ENCODE measurements around the gene YIPF1. TPM values are rescaled to one million over a fixed set of nuclear protein-coding genes. Genes with fewer than 3 reads are reported as not detected.
A peak's percentile ranks its signal among the peaks of the same experiment; 100 is the strongest.

YIPF1 gene
- total and polyA plus RNA-seq, 2 experiments from 2014 or later, result 27.7 to 34.0 TPM

GRCh38 chr1:53896635-53897229, 7.1 kb upstream of the YIPF1 start:
- Histone ChIP-seq H3K4me1 (ENCODE audit: insufficient read depth) (peaks cover 31% of the 10 kb centered on the region), H3K4me2 (no peak overlapping the region), H3K27me3 (no peaks in the 10 kb centered on the region), H3K4me3 (no peak overlapping the region), H3K9me2 (replicated peaks; ENCODE audit: insufficient read depth) (no peaks in the 10 kb centered on the region), H3K9me3 (ENCODE audit: low read depth) (no peaks in the 10 kb centered on the region), H3K79me2 (no peaks in the 10 kb centered on the region), H3K27ac (peak overlapping the region; percentile 17), H4K20me1 (ENCODE audit: insufficient read depth, poor library complexity, severe bottlenecking) (no peaks in the 10 kb centered on the region), H3K36me3 (replicated peaks; ENCODE audit: insufficient read depth, low read depth) (no peaks in the 10 kb centered on the region), H2AFZ (no peak overlapping the region)
- DNase-seq (ENCODE audit: low spot score), result peak; percentile 36
- 42% methylated on average over 2 of the region's 2 CpGs for WGBS (ENCODE audit: low lambda C conversion rate, missing lambda C conversion rate)
- TF ChIP-seq, protein P1, sequence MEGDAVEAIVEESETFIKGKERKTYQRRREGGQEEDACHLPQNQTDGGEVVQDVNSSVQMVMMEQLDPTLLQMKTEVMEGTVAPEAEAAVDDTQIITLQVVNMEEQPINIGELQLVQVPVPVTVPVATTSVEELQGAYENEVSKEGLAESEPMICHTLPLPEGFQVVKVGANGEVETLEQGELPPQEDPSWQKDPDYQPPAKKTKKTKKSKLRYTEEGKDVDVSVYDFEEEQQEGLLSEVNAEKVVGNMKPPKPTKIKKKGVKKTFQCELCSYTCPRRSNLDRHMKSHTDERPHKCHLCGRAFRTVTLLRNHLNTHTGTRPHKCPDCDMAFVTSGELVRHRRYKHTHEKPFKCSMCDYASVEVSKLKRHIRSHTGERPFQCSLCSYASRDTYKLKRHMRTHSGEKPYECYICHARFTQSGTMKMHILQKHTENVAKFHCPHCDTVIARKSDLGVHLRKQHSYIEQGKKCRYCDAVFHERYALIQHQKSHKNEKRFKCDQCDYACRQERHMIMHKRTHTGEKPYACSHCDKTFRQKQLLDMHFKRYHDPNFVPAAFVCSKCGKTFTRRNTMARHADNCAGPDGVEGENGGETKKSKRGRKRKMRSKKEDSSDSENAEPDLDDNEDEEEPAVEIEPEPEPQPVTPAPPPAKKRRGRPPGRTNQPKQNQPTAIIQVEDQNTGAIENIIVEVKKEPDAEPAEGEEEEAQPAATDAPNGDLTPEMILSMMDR (IDR thresholded peaks at IDR 0.05; ENCODE audit: poor library complexity), result no peak
- TF ChIP-seq EZH2phosphoT487 (IDR thresholded peaks at IDR 0.05; ENCODE audit: low read depth, severe bottlenecking, unreplicated experiment), result no peak
- TF ChIP-seq EZH2 (IDR thresholded peaks at IDR 0.05; ENCODE audit: borderline replicate concordance), result no peak

DNA sequence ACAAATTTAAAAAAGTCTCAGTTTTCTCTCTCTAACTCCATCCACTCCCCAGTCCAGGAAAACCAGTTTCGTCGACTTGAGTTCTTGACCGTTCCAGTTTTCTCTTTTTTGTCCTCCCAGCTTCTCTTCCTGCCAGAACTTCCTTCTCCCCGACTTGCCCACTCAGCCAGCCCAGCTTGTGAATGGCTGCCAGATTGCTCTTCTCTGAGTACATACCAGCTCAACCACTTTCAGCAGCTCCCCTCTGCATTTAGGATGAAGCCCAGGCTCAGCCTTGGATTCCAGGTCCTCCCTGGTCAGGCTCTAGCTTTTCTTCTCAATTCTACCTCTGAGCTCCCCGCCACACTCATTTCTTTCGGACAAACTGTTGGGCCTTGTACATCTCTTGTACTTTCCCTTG, 5.8 kb upstream of the YIPF1 start:
- peaks cover 32% of the 10 kb centered on the region for H3K4me1 ChIP-seq (ENCODE audit: insufficient read depth)
- no peak overlapping the region for H2AFZ ChIP-seq
- no peaks in the 10 kb centered on the region for H3K27me3 ChIP-seq
- H3K79me2 ChIP-seq, result no peaks in the 10 kb centered on the region
- H4K20me1 ChIP-seq (ENCODE audit: insufficient read depth, poor library complexity, severe bottlenecking), result no peaks in the 10 kb centered on the region
- no peak overlapping the region for H3K4me2 ChIP-seq
- no peak overlapping the region for H3K4me3 ChIP-seq
- no peaks in the 10 kb centered on the region for H3K9me2 ChIP-seq (replicated peaks; ENCODE audit: insufficient read depth)
- H3K27ac ChIP-seq, result no peak overlapping the region
- no peaks in the 10 kb centered on the region for H3K36me3 ChIP-seq (replicated peaks; ENCODE audit: insufficient read depth, low read depth)
- no peak for DNase-seq (ENCODE audit: low spot score)
- H3K9me3 ChIP-seq (ENCODE audit: low read depth), result no peaks in the 10 kb centered on the region
- WGBS (ENCODE audit: low lambda C conversion rate, missing lambda C conversion rate), result 85% methylated on average over 6 of the region's 6 CpGs
- no peak for TF ChIP-seq EZH2phosphoT487 (IDR thresholded peaks at IDR 0.05; ENCODE audit: low read depth, severe bottlenecking, unreplicated experiment)
- TF ChIP-seq, protein P1 (IDR thresholded peaks at IDR 0.05; ENCODE audit: poor library complexity), result no peak
- TF ChIP-seq EZH2 (IDR thresholded peaks at IDR 0.05; ENCODE audit: borderline replicate concordance), result no peak

DNA sequence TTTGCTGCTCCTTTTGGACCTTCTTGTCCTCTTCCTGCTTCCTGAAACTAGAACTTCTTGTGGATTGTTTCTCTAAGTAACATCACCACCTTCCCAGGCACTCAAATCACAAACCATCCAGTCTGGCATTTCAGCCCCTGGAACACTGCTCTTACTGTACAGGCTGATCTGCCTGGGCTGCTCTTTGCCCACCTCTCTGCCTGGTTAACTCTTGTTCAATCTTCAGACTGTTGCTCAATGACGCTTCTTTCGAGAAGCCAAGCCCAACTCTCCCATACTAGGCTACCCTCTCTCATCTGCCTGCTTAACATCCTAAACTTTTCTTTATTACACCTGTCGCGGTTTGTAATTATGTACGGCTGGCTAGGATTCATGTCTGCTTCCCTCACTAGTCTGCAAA, 5.0 kb upstream of the YIPF1 start:
- H3K27ac ChIP-seq, result no peak overlapping the region
- peak overlapping the region; percentile 50 for H3K4me2 ChIP-seq
- H3K79me2 ChIP-seq, result no peaks in the 10 kb centered on the region
- TF ChIP-seq EZH2 (IDR thresholded peaks at IDR 0.05; ENCODE audit: borderline replicate concordance), result no peak
- TF ChIP-seq EZH2phosphoT487 (IDR thresholded peaks at IDR 0.05; ENCODE audit: low read depth, severe bottlenecking, unreplicated experiment), result no peak
- TF ChIP-seq, protein P1 (IDR thresholded peaks at IDR 0.05; ENCODE audit: poor library complexity), result no peak
- H3K9me2 ChIP-seq (replicated peaks; ENCODE audit: insufficient read depth), result no peaks in the 10 kb centered on the region
- H3K9me3 ChIP-seq (ENCODE audit: low read depth), result no peaks in the 10 kb centered on the region
- H3K4me3 ChIP-seq, result no peak overlapping the region
- H3K36me3 ChIP-seq (replicated peaks; ENCODE audit: insufficient read depth, low read depth), result no peaks in the 10 kb centered on the region
- H3K27me3 ChIP-seq, result no peaks in the 10 kb centered on the region
- H2AFZ ChIP-seq, result no peak overlapping the region
- no peaks in the 10 kb centered on the region for H4K20me1 ChIP-seq (ENCODE audit: insufficient read depth, poor library complexity, severe bottlenecking)
- no peak for DNase-seq (ENCODE audit: low spot score)
- 95% methylated on average over 5 of the region's 5 CpGs for WGBS (ENCODE audit: low lambda C conversion rate, missing lambda C conversion rate)
- peaks cover 31% of the 10 kb centered on the region for H3K4me1 ChIP-seq (ENCODE audit: insufficient read depth)
